ENCODE measurements around the gene CNOT2. TPM values are rescaled to one million over a fixed set of nuclear protein-coding genes. Genes with fewer than 3 reads are reported as not detected.
"Not testable (repeated sequence)": the region's sequence is repeated elsewhere in the genome, so short reads cannot be mapped to it uniquely, and the experiment has no call there.

CNOT2 gene
- total RNA-seq, 4 donors from 2014 or later = 64.1 to 107 (median 71.6) TPM

- no peak overlapping the region for H3K4me3 ChIP-seq
- no peaks in the 10 kb centered on the region for H3K27me3 ChIP-seq
- H3K4me1 ChIP-seq = peaks cover 8 to 10% of the 10 kb centered on the region in 2 donors
- H3K9me3 ChIP-seq = no peaks in the 10 kb centered on the region
- ATAC-seq (no peak), DNase-seq (no peak)
- intact Hi-C loops (cut with DNase I; ENCODE audit: low total_unique reads) (no loop called here), in situ Hi-C loops (cut with MboI; ENCODE audit: low sequenced_read_pairs in 4 of 4) (no loop called here)
- no peaks in the 10 kb centered on the region for H3K36me3 ChIP-seq
- no peak overlapping the region for H3K27ac ChIP-seq
- no peak for TF ChIP-seq POLR2A (IDR thresholded peaks at IDR 0.05)
- TF ChIP-seq, protein P1, sequence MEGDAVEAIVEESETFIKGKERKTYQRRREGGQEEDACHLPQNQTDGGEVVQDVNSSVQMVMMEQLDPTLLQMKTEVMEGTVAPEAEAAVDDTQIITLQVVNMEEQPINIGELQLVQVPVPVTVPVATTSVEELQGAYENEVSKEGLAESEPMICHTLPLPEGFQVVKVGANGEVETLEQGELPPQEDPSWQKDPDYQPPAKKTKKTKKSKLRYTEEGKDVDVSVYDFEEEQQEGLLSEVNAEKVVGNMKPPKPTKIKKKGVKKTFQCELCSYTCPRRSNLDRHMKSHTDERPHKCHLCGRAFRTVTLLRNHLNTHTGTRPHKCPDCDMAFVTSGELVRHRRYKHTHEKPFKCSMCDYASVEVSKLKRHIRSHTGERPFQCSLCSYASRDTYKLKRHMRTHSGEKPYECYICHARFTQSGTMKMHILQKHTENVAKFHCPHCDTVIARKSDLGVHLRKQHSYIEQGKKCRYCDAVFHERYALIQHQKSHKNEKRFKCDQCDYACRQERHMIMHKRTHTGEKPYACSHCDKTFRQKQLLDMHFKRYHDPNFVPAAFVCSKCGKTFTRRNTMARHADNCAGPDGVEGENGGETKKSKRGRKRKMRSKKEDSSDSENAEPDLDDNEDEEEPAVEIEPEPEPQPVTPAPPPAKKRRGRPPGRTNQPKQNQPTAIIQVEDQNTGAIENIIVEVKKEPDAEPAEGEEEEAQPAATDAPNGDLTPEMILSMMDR (IDR thresholded peaks at IDR 0.05 in 4 of 5, conservative IDR thresholded peaks at IDR 0.05 in 1 of 5) = no peak
Observed at GRCh38 chr12:70288817-70289216, 45.6 kb downstream of the CNOT2 start.

DNA sequence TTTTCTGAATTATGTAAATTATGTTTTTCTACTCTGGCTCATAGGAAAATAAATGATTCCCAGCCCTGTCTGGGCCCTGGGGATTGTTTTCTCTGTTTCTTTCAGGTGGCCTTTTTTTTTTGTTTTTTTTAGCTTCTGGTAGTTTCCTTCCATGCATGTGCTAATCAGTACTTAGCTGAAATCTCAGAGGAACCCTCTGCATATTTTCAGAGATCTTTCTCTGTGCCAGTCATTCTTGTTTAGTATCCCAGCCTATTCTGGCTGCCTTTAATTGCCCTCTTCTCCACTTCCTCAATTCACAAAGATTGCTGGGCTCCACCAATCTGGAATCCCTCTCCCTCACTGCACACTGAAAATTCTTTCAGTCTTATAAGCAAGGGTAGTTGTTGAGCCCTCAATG is 46.9 kb downstream of the CNOT2 start:
- in situ Hi-C loops (cut with MboI; ENCODE audit: low sequenced_read_pairs in 4 of 4) = no loop called here
- H3K27ac ChIP-seq = no peak overlapping the region
- ATAC-seq = no peak

GRCh38 chr12:70292017-70292776 is 49.0 kb downstream of the CNOT2 start:
- no peaks in the 10 kb centered on the region for H3K9me3 ChIP-seq
- H3K27ac ChIP-seq = no peak overlapping the region
- no peak for DNase-seq
- no peaks in the 10 kb centered on the region for H3K27me3 ChIP-seq
- TF ChIP-seq, protein P1 (IDR thresholded peaks at IDR 0.05 in 4 of 5, conservative IDR thresholded peaks at IDR 0.05 in 1 of 5) = no peak
- no peak for TF ChIP-seq POLR2A (IDR thresholded peaks at IDR 0.05)
- no peaks in the 10 kb centered on the region for H3K36me3 ChIP-seq
- no peak overlapping the region for H3K4me3 ChIP-seq
- ATAC-seq = no peak
- intact Hi-C loops (cut with DNase I; ENCODE audit: low total_unique reads) (no loop called here), in situ Hi-C loops (cut with MboI; ENCODE audit: low sequenced_read_pairs in 4 of 4) (no loop called here)
- H3K4me1 ChIP-seq = peaks cover 8 to 13% of the 10 kb centered on the region in 2 donors

More for the DNA sequence above, 46.9 kb downstream of the CNOT2 start:
- H3K27me3 ChIP-seq = no peaks in the 10 kb centered on the region
- H3K36me3 ChIP-seq = no peaks in the 10 kb centered on the region
- intact Hi-C loops (cut with DNase I; ENCODE audit: low total_unique reads) = no loop called here
- no peak overlapping the region for H3K4me3 ChIP-seq
- peaks cover 8 to 12% of the 10 kb centered on the region in 2 donors for H3K4me1 ChIP-seq
- DNase-seq = no peak
- no peaks in the 10 kb centered on the region for H3K9me3 ChIP-seq
- TF ChIP-seq, protein P1 (IDR thresholded peaks at IDR 0.05 in 4 of 5, conservative IDR thresholded peaks at IDR 0.05 in 1 of 5) = no peak
- no peak for TF ChIP-seq POLR2A (IDR thresholded peaks at IDR 0.05)

GRCh38 chr12:70304684-70305555 is 61.7 kb downstream of the CNOT2 start:
- ATAC-seq; H3K27me3 ChIP-seq; H3K9me3 ChIP-seq; H3K36me3 ChIP-seq; in situ Hi-C loops (cut with MboI; ENCODE audit: low sequenced_read_pairs in 4 of 4); intact Hi-C loops (cut with DNase I; ENCODE audit: low total_unique reads); DNase-seq; H3K4me3 ChIP-seq: not testable (repeated sequence)
- Histone ChIP-seq H3K4me1 (peaks cover 5 to 20% of the 10 kb centered on the region in 2 donors), H3K27ac (peak overlapping the region in 2 of 4 donors; percentile 38 to 75)

DNA sequence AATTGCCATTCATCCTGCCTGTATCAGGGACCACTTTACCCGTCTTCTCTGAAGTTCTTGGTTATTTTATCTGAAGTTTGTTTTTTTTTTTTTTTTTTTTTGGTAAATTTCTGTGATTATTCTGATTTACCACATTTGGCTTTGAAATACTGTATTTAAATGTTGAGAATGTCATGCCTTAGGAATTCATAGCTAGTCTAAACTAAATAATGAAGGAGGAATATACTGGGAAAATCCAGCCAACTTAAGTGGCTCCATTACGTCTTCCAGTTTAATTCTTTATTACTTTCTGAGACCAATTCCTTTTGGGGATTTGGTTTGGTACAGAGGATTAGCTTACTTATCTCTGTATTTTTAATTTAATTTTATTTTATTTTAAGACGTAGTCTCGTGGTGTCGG is 62.6 kb downstream of the CNOT2 start:
- in situ Hi-C loops (cut with MboI; ENCODE audit: low sequenced_read_pairs in 4 of 4) = no loop called here
- Histone ChIP-seq H3K27ac (peak overlapping the region in 1 of 4 donors; percentile 15), H3K4me1 (peaks cover 5 to 20% of the 10 kb centered on the region in 2 donors), H3K36me3 (no peaks in the 10 kb centered on the region), H3K4me3 (no peak overlapping the region), H3K9me3 (no peaks in the 10 kb centered on the region), H3K27me3 (no peaks in the 10 kb centered on the region)
- ATAC-seq (no peak), DNase-seq (no peak)
- TF ChIP-seq, protein P1 (IDR thresholded peaks at IDR 0.05 in 4 of 5, conservative IDR thresholded peaks at IDR 0.05 in 1 of 5) = no peak
- TF ChIP-seq POLR2A (IDR thresholded peaks at IDR 0.05) = no peak
- intact Hi-C loops (cut with DNase I; ENCODE audit: low total_unique reads) = no loop called here

Data from gastrocnemius medialis (tissue), 4 donors.